Epithelial cell of proximal tubule (primary cell): ENCODE data around the gene ZNF76. TPM values are rescaled to one million over a fixed set of nuclear protein-coding genes. Genes with fewer than 3 reads are reported as not detected.

Source experiments
- DNase-seq: peaks from one replicate; pipeline ENCODE4 v3.0.0-alpha.2; 2011; ENCODE audit warnings: low read depth
- H3K4me3 ChIP-seq: 2 replicates; pipeline ENCODE4 v1.5.1; 2011; ENCODE audit warnings: low read depth, mild to moderate bottlenecking, low read length
- CTCF ChIP-seq: conservative IDR thresholded peaks from 2 replicates; pipeline ENCODE4 v1.5.1; 2012; ENCODE audit warnings: low read depth, mild to moderate bottlenecking, low read length
- total RNA-seq: library from RNA; depleted of rRNA; stranded (reverse); fragments of >200 nt; gene quantifications from 2 replicates; pipeline ENCODE4 v1.2.3, GENCODE V29; 2015

The ZNF76 gene
- total RNA-seq, 1 donor from 2014 or later: 11.5 TPM

- TF ChIP-seq CTCF: no peak
- no peak for DNase-seq
- H3K4me3 ChIP-seq: no peak overlapping the region
These were observed 5.2 kb downstream of the ZNF76 start for GRCh38 chr6:35264550-35265274.

GRCh38 chr6:35265523-35265922 lies 6.0 kb downstream of the ZNF76 start:
- no peak for TF ChIP-seq CTCF
- no peak for DNase-seq
- no peak overlapping the region for H3K4me3 ChIP-seq

GRCh38 chr6:35267446-35267845 lies 7.9 kb downstream of the ZNF76 start:
- no peak for TF ChIP-seq CTCF
- no peak for DNase-seq
- no peak overlapping the region for H3K4me3 ChIP-seq

GRCh38 chr6:35267897-35268296 lies 8.4 kb downstream of the ZNF76 start:
- TF ChIP-seq CTCF: no peak
- DNase-seq: no peak
- no peak overlapping the region for H3K4me3 ChIP-seq

- no peak for DNase-seq
- no peak overlapping the region for H3K4me3 ChIP-seq
- TF ChIP-seq CTCF: no peak
These were observed 12.5 kb downstream of the ZNF76 start for GRCh38 chr6:35272005-35272404.

- no peak for TF ChIP-seq CTCF
- no peak for DNase-seq
- H3K4me3 ChIP-seq: no peak overlapping the region
These were observed 14.5 kb downstream of the ZNF76 start for GRCh38 chr6:35273822-35274559.

- no peak overlapping the region for H3K4me3 ChIP-seq
- no peak for TF ChIP-seq CTCF
- no peak for DNase-seq
These were observed 16.3 kb downstream of the ZNF76 start for GRCh38 chr6:35275744-35276260.
